ENCODE results near the gene RUNX2. TPM values are rescaled to one million over a fixed set of nuclear protein-coding genes. Genes with fewer than 3 reads are reported as not detected.

RUNX2 gene
- total and polyA plus RNA-seq, 9 of the 15 experiments (the other 6 are each of a cell fraction or from before 2014, with no cell fraction given), result 0.29 to 1.00 (median 0.43) TPM

DNA sequence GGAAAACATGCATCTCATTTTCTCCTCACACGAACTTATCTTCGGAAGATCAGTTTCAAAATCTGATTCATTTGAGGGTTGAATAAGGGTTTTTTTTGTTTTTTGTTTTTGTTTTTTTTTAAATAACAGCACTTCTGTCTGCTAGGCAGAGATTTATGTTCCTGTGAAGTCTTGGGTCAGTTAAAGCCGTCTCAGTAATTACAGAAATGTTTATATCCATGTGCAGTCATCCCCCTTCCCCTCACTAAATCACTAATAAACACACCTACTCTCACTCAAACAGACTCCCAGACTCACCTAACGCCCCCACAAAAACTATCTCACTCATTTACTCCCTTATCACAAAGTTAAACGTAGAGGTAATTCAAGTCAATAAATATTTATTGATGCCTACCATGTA is 263.8 kb downstream of the RUNX2 start:
- H2AFZ ChIP-seq (ENCODE audit: low read depth, low read length), result no peak overlapping the region
- H3K36me3 ChIP-seq (ENCODE audit: control insufficient read depth, insufficient read depth, low read length), result no peaks in the 10 kb centered on the region
- ChIA-PET CTCF (ENCODE audit: low intra/inter-chr PET ratio) (no interaction called here), POLR2A (interaction anchor here (1.1 kb wide), 1 partner anchor 11 kb away, joined by 4 read pairs; no protein-coding TSS in a partner anchor)
- H3K9ac ChIP-seq (ENCODE audit: insufficient read depth in 1 of 2, low read depth in 2 of 2, low read length in 2 of 2), result no peak overlapping the region
- DNase-seq (ENCODE audit: extremely low read depth in 1 of 4, low spot score in 3 of 4) (no peak), ATAC-seq (no peak), FAIRE-seq (no peak)
- 2% methylated on average over 5 of the region's 5 CpGs for WGBS (ENCODE audit: insufficient coverage, low coverage, missing lambda C conversion rate)
- TF ChIP-seq, protein P1, sequence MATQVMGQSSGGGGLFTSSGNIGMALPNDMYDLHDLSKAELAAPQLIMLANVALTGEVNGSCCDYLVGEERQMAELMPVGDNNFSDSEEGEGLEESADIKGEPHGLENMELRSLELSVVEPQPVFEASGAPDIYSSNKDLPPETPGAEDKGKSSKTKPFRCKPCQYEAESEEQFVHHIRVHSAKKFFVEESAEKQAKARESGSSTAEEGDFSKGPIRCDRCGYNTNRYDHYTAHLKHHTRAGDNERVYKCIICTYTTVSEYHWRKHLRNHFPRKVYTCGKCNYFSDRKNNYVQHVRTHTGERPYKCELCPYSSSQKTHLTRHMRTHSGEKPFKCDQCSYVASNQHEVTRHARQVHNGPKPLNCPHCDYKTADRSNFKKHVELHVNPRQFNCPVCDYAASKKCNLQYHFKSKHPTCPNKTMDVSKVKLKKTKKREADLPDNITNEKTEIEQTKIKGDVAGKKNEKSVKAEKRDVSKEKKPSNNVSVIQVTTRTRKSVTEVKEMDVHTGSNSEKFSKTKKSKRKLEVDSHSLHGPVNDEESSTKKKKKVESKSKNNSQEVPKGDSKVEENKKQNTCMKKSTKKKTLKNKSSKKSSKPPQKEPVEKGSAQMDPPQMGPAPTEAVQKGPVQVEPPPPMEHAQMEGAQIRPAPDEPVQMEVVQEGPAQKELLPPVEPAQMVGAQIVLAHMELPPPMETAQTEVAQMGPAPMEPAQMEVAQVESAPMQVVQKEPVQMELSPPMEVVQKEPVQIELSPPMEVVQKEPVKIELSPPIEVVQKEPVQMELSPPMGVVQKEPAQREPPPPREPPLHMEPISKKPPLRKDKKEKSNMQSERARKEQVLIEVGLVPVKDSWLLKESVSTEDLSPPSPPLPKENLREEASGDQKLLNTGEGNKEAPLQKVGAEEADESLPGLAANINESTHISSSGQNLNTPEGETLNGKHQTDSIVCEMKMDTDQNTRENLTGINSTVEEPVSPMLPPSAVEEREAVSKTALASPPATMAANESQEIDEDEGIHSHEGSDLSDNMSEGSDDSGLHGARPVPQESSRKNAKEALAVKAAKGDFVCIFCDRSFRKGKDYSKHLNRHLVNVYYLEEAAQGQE (IDR thresholded peaks at IDR 0.05; ENCODE audit: borderline replicate concordance), result no peak
- TF ChIP-seq, protein P1 (CRISPR knock-in tag; IDR thresholded peaks at IDR 0.05; ENCODE audit: low read depth), result no peak
- no peak for TF ChIP-seq ZNF76 (CRISPR knock-in tag; IDR thresholded peaks at IDR 0.05; ENCODE audit: borderline replicate concordance)
- 0 out of 2 replicates have a peak, but pooled peaks have one; percentile 4 for TF ChIP-seq EGR1 (conservative IDR thresholded peaks at IDR 0.05)
- TF ChIP-seq DIDO1 (tag; IDR thresholded peaks at IDR 0.05; ENCODE audit: low read depth), result no peak
- no peak overlapping the region for H3K27ac ChIP-seq (ENCODE audit: extremely low read depth, low read depth, low read length)
- no peaks in the 10 kb centered on the region for H3K4me1 ChIP-seq (replicated peaks in 1 of 2; ENCODE audit: control insufficient read depth in 2 of 2, insufficient read depth in 2 of 2, low read length in 2 of 2)
- H3K27me3 ChIP-seq (ENCODE audit: control insufficient read depth in 2 of 2, insufficient read depth in 2 of 2, low read length in 2 of 2), result peaks cover 8 to 10% of the 10 kb centered on the region in 2 experiments; a peak in 4 of 5 replicates
- no peaks in the 10 kb centered on the region for H3K9me3 ChIP-seq (replicated peaks; ENCODE audit: control insufficient read depth, insufficient read depth, low read depth, low read length)
- in situ Hi-C loops (cut with MboI), result no loop called here
- H3K79me2 ChIP-seq (ENCODE audit: control insufficient read depth, insufficient read depth, low read length), result no peaks in the 10 kb centered on the region
- no TSS peak for BruUV-seq (replicated peaks)
- no peak overlapping the region for H3K4me3 ChIP-seq
- no peaks in the 10 kb centered on the region for H3K9me1 ChIP-seq (ENCODE audit: control insufficient read depth, insufficient read depth, low read length)
- H3K4me2 ChIP-seq (ENCODE audit: insufficient read depth, low read length), result no peak overlapping the region
- intact Hi-C loops (cut with micrococcal nuclease), result no loop called here
- H4K20me1 ChIP-seq (replicated peaks; ENCODE audit: control insufficient read depth, insufficient read depth, low read length), result no peaks in the 10 kb centered on the region

Measured in K562 (cell line).